DND-41 (cell line): ENCODE results near the gene UHRF1.
"Not testable (repeated sequence)": the region's sequence is repeated elsewhere in the genome, so short reads cannot be mapped to it uniquely, and the experiment has no call there.

ENCODE experiments used
- ATAC-seq: fragments of 200-7000 bp; cut with Tn5 transposase; 3 replicates; pipeline ENCODE4 v1.9.1; 2021; ENCODE audit warnings: low read depth; ENCODE audit not compliant: insufficient read depth
- DNase-seq: peaks from one replicate; pipeline ENCODE4 v3.0.0-alpha.2; 2020
- H2AFZ ChIP-seq: 2 replicates; pipeline ENCODE4 v1.6.0; 2012; ENCODE audit warnings: low read depth, low read length
- H3K27ac ChIP-seq: 2 replicates; pipeline ENCODE4 v1.5.1; 2012; ENCODE audit warnings: low read length, inconsistent platforms
- H3K27me3 ChIP-seq: fragments of 200-600 bp; sonication (generic); 2 replicates; pipeline ENCODE4 v1.6.0; 2012; ENCODE audit warnings: low read length, mild to moderate bottlenecking, inconsistent platforms; ENCODE audit not compliant: insufficient read depth, poor library complexity
- H3K36me3 ChIP-seq: 2 replicates; pipeline ENCODE4 v1.5.1; 2012; ENCODE audit warnings: low read length, inconsistent platforms; ENCODE audit not compliant: insufficient read depth
- H3K4me1 ChIP-seq: 2 replicates; pipeline ENCODE4 v1.5.1; 2012; ENCODE audit warnings: mild to moderate bottlenecking, low read length; ENCODE audit not compliant: insufficient read depth
- H3K4me2 ChIP-seq: 2 replicates; pipeline ENCODE4 v1.6.0; 2012; ENCODE audit warnings: mild to moderate bottlenecking, moderate library complexity, low read length, inconsistent platforms; ENCODE audit not compliant: insufficient read depth
- H3K4me3 ChIP-seq, 2 experiments: fragments of 200-600 bp in 1 of 2; shearing (Covaris generic) in 1 of 2; 2 replicates each; pipeline ENCODE4 v1.5.1; 2012 to 2016; ENCODE audit warnings: inconsistent platforms in 2 of 2, low read length in 2 of 2, mild to moderate bottlenecking in 2 of 2, low read depth in 1 of 2, moderate library complexity in 1 of 2
- H3K79me2 ChIP-seq: 2 replicates; pipeline ENCODE4 v1.6.0; 2012; ENCODE audit warnings: low read length, inconsistent platforms; ENCODE audit not compliant: insufficient read depth
- H3K9ac ChIP-seq: 2 replicates; pipeline ENCODE4 v1.6.0; 2012; ENCODE audit warnings: low read depth, mild to moderate bottlenecking, inconsistent platforms, low read length, moderate library complexity
- H3K9me3 ChIP-seq: 2 replicates; pipeline ENCODE4 v1.5.1; 2012; ENCODE audit warnings: low read length, moderate library complexity, mild to moderate bottlenecking, inconsistent platforms; ENCODE audit not compliant: insufficient read depth, severe bottlenecking
- H4K20me1 ChIP-seq: 2 replicates; pipeline ENCODE4 v1.6.0; 2012; ENCODE audit warnings: low read length; ENCODE audit not compliant: insufficient read depth
- EZH2 ChIP-seq: IDR thresholded peaks from 3 replicates; pipeline ENCODE4 v1.6.1; 2012; ENCODE audit warnings: borderline replicate concordance, low read depth, mild to moderate bottlenecking, moderate library complexity, low read length, inconsistent platforms; ENCODE audit not compliant: severe bottlenecking
- TF ChIP-seq, protein P1 (sequence below): IDR thresholded peaks from 2 replicates; pipeline ENCODE4 v1.5.1; 2012; ENCODE audit warnings: borderline replicate concordance, low read length, moderate library complexity, mild to moderate bottlenecking; ENCODE audit not compliant: poor library complexity, severe bottlenecking; ENCODE audit errors: extremely low read depth

The UHRF1 gene

DNA sequence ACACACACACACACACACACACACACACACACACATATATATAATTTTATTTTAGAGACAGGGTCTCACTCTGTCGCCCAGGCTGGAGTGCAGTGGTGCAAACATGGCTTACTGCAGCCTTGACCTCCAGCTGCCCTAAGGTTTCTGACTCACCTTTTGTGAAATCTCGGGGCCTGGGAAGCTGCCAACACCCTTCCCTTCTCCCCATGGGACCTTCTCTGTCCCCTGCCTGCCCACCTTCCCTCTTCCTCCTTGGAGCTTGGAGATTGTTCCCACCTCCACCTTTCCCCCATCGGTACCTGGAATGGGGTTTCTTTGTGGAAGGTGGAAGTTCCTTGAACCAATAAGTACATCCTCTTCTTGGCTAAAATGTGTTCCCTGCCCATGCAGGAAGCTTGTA, 12.9 kb upstream of the UHRF1 start:
- no peak overlapping the region for H2AFZ ChIP-seq
- H3K4me3 ChIP-seq, result no peak overlapping the region

DNA sequence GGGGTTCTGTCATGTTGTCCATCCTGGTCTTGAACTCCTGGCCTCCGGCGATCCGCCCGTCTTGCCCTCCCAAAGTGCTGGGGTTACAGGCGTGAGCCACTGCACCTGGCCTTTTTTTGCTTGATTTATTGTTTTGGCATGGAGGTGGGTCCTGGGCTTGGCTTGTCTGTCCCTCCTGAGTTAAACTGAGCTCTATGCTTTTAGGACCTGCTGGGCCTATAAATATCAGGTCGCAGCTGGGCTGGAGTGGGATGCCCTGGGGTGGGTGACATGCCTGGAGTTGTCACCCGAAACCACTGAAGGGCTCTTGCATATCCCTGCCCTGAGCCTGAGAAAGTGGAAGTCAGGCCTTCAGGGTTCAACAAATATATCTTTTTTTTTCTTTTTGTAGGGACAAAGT, 12.2 kb upstream of the UHRF1 start:
- no peak overlapping the region for H3K4me3 ChIP-seq
- H3K9ac ChIP-seq, result no peak overlapping the region
- H3K36me3 ChIP-seq, result no peaks in the 10 kb centered on the region
- no peaks in the 10 kb centered on the region for H4K20me1 ChIP-seq
- no peaks in the 10 kb centered on the region for H3K9me3 ChIP-seq
- TF ChIP-seq, protein P1, sequence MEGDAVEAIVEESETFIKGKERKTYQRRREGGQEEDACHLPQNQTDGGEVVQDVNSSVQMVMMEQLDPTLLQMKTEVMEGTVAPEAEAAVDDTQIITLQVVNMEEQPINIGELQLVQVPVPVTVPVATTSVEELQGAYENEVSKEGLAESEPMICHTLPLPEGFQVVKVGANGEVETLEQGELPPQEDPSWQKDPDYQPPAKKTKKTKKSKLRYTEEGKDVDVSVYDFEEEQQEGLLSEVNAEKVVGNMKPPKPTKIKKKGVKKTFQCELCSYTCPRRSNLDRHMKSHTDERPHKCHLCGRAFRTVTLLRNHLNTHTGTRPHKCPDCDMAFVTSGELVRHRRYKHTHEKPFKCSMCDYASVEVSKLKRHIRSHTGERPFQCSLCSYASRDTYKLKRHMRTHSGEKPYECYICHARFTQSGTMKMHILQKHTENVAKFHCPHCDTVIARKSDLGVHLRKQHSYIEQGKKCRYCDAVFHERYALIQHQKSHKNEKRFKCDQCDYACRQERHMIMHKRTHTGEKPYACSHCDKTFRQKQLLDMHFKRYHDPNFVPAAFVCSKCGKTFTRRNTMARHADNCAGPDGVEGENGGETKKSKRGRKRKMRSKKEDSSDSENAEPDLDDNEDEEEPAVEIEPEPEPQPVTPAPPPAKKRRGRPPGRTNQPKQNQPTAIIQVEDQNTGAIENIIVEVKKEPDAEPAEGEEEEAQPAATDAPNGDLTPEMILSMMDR, result no peak
- no peak for TF ChIP-seq EZH2
- no peaks in the 10 kb centered on the region for H3K27me3 ChIP-seq
- H3K79me2 ChIP-seq, result no peaks in the 10 kb centered on the region
- no peak overlapping the region for H3K27ac ChIP-seq
- ATAC-seq, result no peak
- no peak overlapping the region for H2AFZ ChIP-seq
- no peak overlapping the region for H3K4me2 ChIP-seq
- DNase-seq, result no peak
- H3K4me1 ChIP-seq, result no peaks in the 10 kb centered on the region

More for the DNA sequence above, 12.9 kb upstream of the UHRF1 start:
- H4K20me1 ChIP-seq, result no peaks in the 10 kb centered on the region
- no peak overlapping the region for H3K4me2 ChIP-seq
- TF ChIP-seq, protein P1, result no peak
- TF ChIP-seq EZH2, result no peak
- H3K9ac ChIP-seq, result no peak overlapping the region
- DNase-seq (no peak), ATAC-seq (no peak)
- H3K4me1 ChIP-seq, result no peaks in the 10 kb centered on the region
- no peaks in the 10 kb centered on the region for H3K9me3 ChIP-seq
- no peaks in the 10 kb centered on the region for H3K79me2 ChIP-seq
- H3K36me3 ChIP-seq, result no peaks in the 10 kb centered on the region
- no peaks in the 10 kb centered on the region for H3K27me3 ChIP-seq
- H3K27ac ChIP-seq, result no peak overlapping the region

DNA sequence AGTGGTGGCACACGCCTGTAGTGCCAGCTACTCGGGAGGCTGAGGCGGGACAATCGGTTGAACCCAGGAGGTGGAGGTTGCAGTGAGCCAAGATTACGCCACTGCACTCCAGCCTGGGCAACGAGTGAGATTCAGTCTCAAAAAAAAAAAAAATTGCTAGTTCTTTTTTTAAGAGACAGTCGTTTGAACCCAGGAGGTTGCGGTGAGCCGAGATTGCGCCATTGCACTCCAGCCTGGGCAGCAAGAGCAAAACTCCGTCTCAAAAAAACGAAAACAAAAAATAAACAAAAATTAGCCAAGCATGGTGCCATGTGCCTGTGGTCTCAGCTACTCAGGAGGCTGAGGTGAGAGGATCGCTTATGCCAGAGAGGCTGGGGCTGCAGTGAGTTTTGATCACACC, 8.4 kb upstream of the UHRF1 start:
- H3K79me2 ChIP-seq, H3K9ac ChIP-seq, H3K4me3 ChIP-seq, ATAC-seq, H3K9me3 ChIP-seq, DNase-seq, H4K20me1 ChIP-seq, H3K36me3 ChIP-seq, H3K4me1 ChIP-seq, H3K27me3 ChIP-seq, H2AFZ ChIP-seq, H3K27ac ChIP-seq, H3K4me2 ChIP-seq: not testable (repeated sequence)

DNA sequence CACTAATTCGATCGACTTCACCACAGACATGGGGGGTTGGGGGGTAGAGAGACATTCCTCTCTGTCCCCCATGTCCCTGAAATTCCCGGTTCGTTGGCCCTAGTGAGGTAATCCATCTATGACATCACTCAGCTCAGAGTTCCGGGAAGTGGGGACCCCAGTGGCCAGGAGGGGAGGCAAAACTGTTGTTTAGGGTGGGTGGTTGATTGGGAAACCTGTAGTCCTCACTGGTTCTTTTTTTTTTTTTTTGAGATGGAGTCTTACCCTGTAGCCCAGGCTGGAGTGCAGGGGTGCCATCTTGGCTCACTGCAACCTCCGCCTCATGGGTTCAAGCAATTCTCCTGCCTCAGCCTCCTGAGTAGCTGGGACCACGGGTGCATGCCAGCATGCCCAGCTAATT, 6.5 kb upstream of the UHRF1 start, which contains the start of gene ARRDC5:
ARRDC5 (minus strand) TSS at position 101 of the 400 bp plus-strand sequence; CDS start at position 30, 71 bp downstream.
- no peaks in the 10 kb centered on the region for H4K20me1 ChIP-seq
- no peaks in the 10 kb centered on the region for H3K27me3 ChIP-seq
- no peaks in the 10 kb centered on the region for H3K36me3 ChIP-seq
- H3K27ac ChIP-seq, result no peak within 1 kb of the TSS
- no peak within 1 kb of the TSS for H3K4me2 ChIP-seq
- H3K79me2 ChIP-seq, result no peaks in the 10 kb centered on the region
- no peak within 1 kb of the TSS for H2AFZ ChIP-seq
- no peak for DNase-seq
- TF ChIP-seq EZH2, result no peak
- TF ChIP-seq, protein P1, result no peak
- no peaks in the 10 kb centered on the region for H3K4me1 ChIP-seq
- H3K9me3 ChIP-seq, result no peaks in the 10 kb centered on the region
- no peak within 1 kb of the TSS for H3K9ac ChIP-seq
- H3K4me3 ChIP-seq, result no peak within 1 kb of the TSS
- ATAC-seq, result no peak
